NOMO-1 (cell line): Measurements from ENCODE around the gene CHCHD6.
"Not testable (repeated sequence)": the region's sequence is repeated elsewhere in the genome, so short reads cannot be mapped to it uniquely, and the experiment has no call there.

Source experiments
- DNase-seq, 2 experiments: peaks; one replicate each; lab custom pipeline; 2025; ENCODE audit not compliant: unreplicated experiment in 2 of 2; lab: John Stamatoyannopoulos, UW

CHCHD6 gene

GRCh38 chr3:126763035-126763434, 59.0 kb downstream of the CHCHD6 start:
- DNase-seq, result no peak

GRCh38 chr3:126765187-126766069, 61.4 kb downstream of the CHCHD6 start:
- no peak for DNase-seq

- no peak for DNase-seq
Observed at GRCh38 chr3:126766653-126767052, 62.6 kb downstream of the CHCHD6 start.

GRCh38 chr3:126768903-126769302, 64.9 kb downstream of the CHCHD6 start:
- no peak for DNase-seq

- no peak for DNase-seq
Observed at GRCh38 chr3:126770096-126770495, 66.1 kb downstream of the CHCHD6 start.

GRCh38 chr3:126773167-126773566, 69.1 kb downstream of the CHCHD6 start:
- no peak for DNase-seq

- no peak for DNase-seq
Observed at GRCh38 chr3:126773783-126774182, 69.7 kb downstream of the CHCHD6 start.

- DNase-seq, result no peak
Observed at GRCh38 chr3:126777366-126777765, 73.3 kb downstream of the CHCHD6 start.

- no peak for DNase-seq
Observed at GRCh38 chr3:126780666-126781065, 76.6 kb downstream of the CHCHD6 start.

GRCh38 chr3:126781406-126781805, 77.4 kb downstream of the CHCHD6 start:
- DNase-seq, result no peak

GRCh38 chr3:126781889-126782491, 78.0 kb downstream of the CHCHD6 start:
- DNase-seq, result no peak

- no peak for DNase-seq
Observed at GRCh38 chr3:126782536-126782935, 78.5 kb downstream of the CHCHD6 start.

- no peak for DNase-seq
Observed at GRCh38 chr3:126784254-126784653, 80.2 kb downstream of the CHCHD6 start.

GRCh38 chr3:126791320-126791719, 87.3 kb downstream of the CHCHD6 start:
- not testable (repeated sequence) for DNase-seq

- DNase-seq, result no peak
Observed at GRCh38 chr3:126792998-126793397, 89.0 kb downstream of the CHCHD6 start.

- no peak for DNase-seq
Observed at GRCh38 chr3:126797563-126797962, 93.5 kb downstream of the CHCHD6 start.

- no peak for DNase-seq
Observed at GRCh38 chr3:126798521-126798920, 94.5 kb downstream of the CHCHD6 start.

GRCh38 chr3:126799099-126799498, 95.1 kb downstream of the CHCHD6 start:
- no peak for DNase-seq

GRCh38 chr3:126801312-126801711, 97.3 kb downstream of the CHCHD6 start:
- not testable (repeated sequence) for DNase-seq

GRCh38 chr3:126807795-126808194, 103.8 kb downstream of the CHCHD6 start:
- DNase-seq, result no peak

GRCh38 chr3:126811530-126811929, 107.5 kb downstream of the CHCHD6 start:
- DNase-seq, result no peak

GRCh38 chr3:126816298-126816697, 112.3 kb downstream of the CHCHD6 start:
- no peak for DNase-seq
